WTC11 (cell line): ENCODE measurements around the gene RGS6. TPM values are rescaled to one million over a fixed set of nuclear protein-coding genes. Genes with fewer than 3 reads are reported as not detected.

Experiments used
- ATAC-seq: fragments of 200-7000 bp; cut with Tn5 transposase; 2 replicates; pipeline ENCODE4 v1.10.0; 2021; ENCODE audit warnings: mild to moderate bottlenecking, moderate library complexity
- CTCF ChIA-PET: fragments of 300-600 bp; sonication (Branson Sonifier 250); formaldehyde crosslinking; loops from one replicate; lab custom pipeline; 2021; ENCODE audit warnings: antibody characterized with exemption; lab: Charles Lee
- POLR2A ChIA-PET: fragments of 350-600 bp; sonication (Branson Sonifier 250); formaldehyde crosslinking; loops from one replicate; lab custom pipeline; 2021; ENCODE audit warnings: antibody characterized with exemption; lab: Charles Lee
- DNase-seq: peaks from one replicate; pipeline ENCODE4 v3.0.0; 2021; ENCODE audit warnings: low spot score
- H3K27ac Mint-ChIP-seq: 2 replicates; pipeline ENCODE4 v1.8.0; 2021; ENCODE audit warnings: mixed read lengths
- H3K27me3 Mint-ChIP-seq: 2 replicates; pipeline ENCODE4 v1.8.0; 2021; ENCODE audit warnings: low read depth, mild to moderate bottlenecking, moderate library complexity, mixed read lengths
- H3K36me3 Mint-ChIP-seq: 2 replicates; pipeline ENCODE4 v1.8.0; 2021; ENCODE audit warnings: mixed read lengths
- H3K4me1 Mint-ChIP-seq: 2 replicates; pipeline ENCODE4 v1.8.0; 2022; ENCODE audit warnings: mixed read lengths
- H3K4me3 Mint-ChIP-seq: 2 replicates; pipeline ENCODE4 v1.8.0; 2021; ENCODE audit warnings: mild to moderate bottlenecking, moderate library complexity, mixed read lengths
- H3K9me3 Mint-ChIP-seq: 2 replicates; pipeline ENCODE4 v1.8.0; 2021; ENCODE audit warnings: mixed read lengths
- ATF1 ChIP-seq: sonication (generic); formaldehyde crosslinking; IDR thresholded peaks from 2 replicates; pipeline ENCODE4 v1.8.1; 2023; ENCODE audit warnings: mild to moderate bottlenecking, moderate library complexity, missing genetic modification reagents
- CBFB ChIP-seq: sonication (generic); formaldehyde crosslinking; IDR thresholded peaks from 2 replicates; pipeline ENCODE4 v1.8.1; 2022; ENCODE audit warnings: mild to moderate bottlenecking, low read depth, missing genetic modification reagents
- ESRRA ChIP-seq: sonication (generic); formaldehyde crosslinking; IDR thresholded peaks from 2 replicates; pipeline ENCODE4 v1.8.1; 2022; ENCODE audit warnings: mild to moderate bottlenecking, missing genetic modification reagents, borderline replicate concordance
- NR1H2 ChIP-seq: sonication (generic); formaldehyde crosslinking; IDR thresholded peaks from 2 replicates; pipeline ENCODE4 v1.9.0; 2021; ENCODE audit warnings: mild to moderate bottlenecking, moderate library complexity, missing genetic modification reagents
- NR3C1 ChIP-seq: sonication (generic); formaldehyde crosslinking; conservative IDR thresholded peaks from 2 replicates; pipeline ENCODE4 v1.8.1; 2023; ENCODE audit warnings: low read depth, mild to moderate bottlenecking, missing genetic modification reagents
- SMAD3 ChIP-seq: sonication (generic); formaldehyde crosslinking; IDR thresholded peaks from 2 replicates; pipeline ENCODE4 v1.8.0; 2022; ENCODE audit warnings: missing genetic modification reagents, mild to moderate bottlenecking, borderline replicate concordance
- SMAD4 ChIP-seq: sonication (generic); formaldehyde crosslinking; IDR thresholded peaks from 2 replicates; pipeline ENCODE4 v1.8.0; 2022; ENCODE audit warnings: mild to moderate bottlenecking, missing genetic modification reagents
- SP1 ChIP-seq: sonication (generic); formaldehyde crosslinking; conservative IDR thresholded peaks from 2 replicates; pipeline ENCODE4 v1.8.1; 2022; ENCODE audit warnings: missing genetic modification reagents
- TEAD1 ChIP-seq: sonication (generic); formaldehyde crosslinking; IDR thresholded peaks from 2 replicates; pipeline ENCODE4 v1.8.0; 2022; ENCODE audit warnings: mild to moderate bottlenecking, missing genetic modification reagents
- ZNF219 ChIP-seq: sonication (generic); formaldehyde crosslinking; IDR thresholded peaks from 2 replicates; pipeline ENCODE4 v1.8.0; 2023; ENCODE audit warnings: missing genetic modification reagents, mild to moderate bottlenecking, borderline replicate concordance
- total RNA-seq: library from RNA; stranded (reverse); gene quantifications from 3 replicates; pipeline ENCODE4 v1.2.3, GENCODE V29; 2021
- TF ChIP-seq, protein P1 (sequence below): sonication (generic); formaldehyde crosslinking; IDR thresholded peaks from 2 replicates; pipeline ENCODE4 v1.8.1; 2022; ENCODE audit warnings: low read depth, mild to moderate bottlenecking, moderate library complexity, missing genetic modification reagents, borderline replicate concordance
- TF ChIP-seq, protein P2 (sequence below): sonication (generic); formaldehyde crosslinking; IDR thresholded peaks from 2 replicates; pipeline ENCODE4 v1.8.0; 2022; ENCODE audit warnings: mild to moderate bottlenecking, missing genetic modification reagents
- TF ChIP-seq, protein P3 (sequence below): sonication (generic); formaldehyde crosslinking; IDR thresholded peaks from 2 replicates; pipeline ENCODE4 v1.8.0; 2023; ENCODE audit warnings: mild to moderate bottlenecking, missing genetic modification reagents
- TF ChIP-seq, protein P4 (sequence below): sonication (generic); formaldehyde crosslinking; IDR thresholded peaks from 2 replicates; pipeline ENCODE4 v1.8.1; 2022; ENCODE audit warnings: low read depth, missing genetic modification reagents, borderline replicate concordance
- TF ChIP-seq, protein P5 (sequence below): sonication (generic); formaldehyde crosslinking; IDR thresholded peaks from 2 replicates; pipeline ENCODE4 v1.8.0; 2022; ENCODE audit warnings: mild to moderate bottlenecking, missing genetic modification reagents
- TF ChIP-seq, protein P6 (sequence below): sonication (generic); formaldehyde crosslinking; IDR thresholded peaks from 2 replicates; pipeline ENCODE4 v1.8.1; 2023; ENCODE audit warnings: mild to moderate bottlenecking, missing genetic modification reagents, moderate library complexity

The RGS6 gene
- total RNA-seq, 1 experiment from 2014 or later = 1.0 TPM

DNA sequence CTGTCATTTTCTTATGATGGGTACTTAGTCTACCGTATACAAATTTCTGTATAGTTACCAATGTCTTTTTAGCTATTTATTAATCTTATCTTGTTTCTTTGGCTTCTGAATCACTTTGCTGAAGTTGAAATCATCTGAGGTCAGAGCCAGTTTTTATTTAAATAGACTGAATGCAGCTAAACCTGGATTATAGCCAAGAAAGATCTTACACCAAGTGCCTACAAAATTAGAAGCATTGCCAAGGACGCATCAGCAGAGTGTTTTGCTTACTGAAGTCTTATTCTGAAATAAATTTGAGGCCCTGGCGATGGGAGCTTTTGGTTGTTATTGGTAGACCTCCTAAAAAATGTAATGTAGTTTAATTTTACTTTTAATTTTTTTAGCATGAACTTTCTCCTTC lies 128.2 kb downstream of the RGS6 start (continued):
- TF ChIP-seq, protein P1, sequence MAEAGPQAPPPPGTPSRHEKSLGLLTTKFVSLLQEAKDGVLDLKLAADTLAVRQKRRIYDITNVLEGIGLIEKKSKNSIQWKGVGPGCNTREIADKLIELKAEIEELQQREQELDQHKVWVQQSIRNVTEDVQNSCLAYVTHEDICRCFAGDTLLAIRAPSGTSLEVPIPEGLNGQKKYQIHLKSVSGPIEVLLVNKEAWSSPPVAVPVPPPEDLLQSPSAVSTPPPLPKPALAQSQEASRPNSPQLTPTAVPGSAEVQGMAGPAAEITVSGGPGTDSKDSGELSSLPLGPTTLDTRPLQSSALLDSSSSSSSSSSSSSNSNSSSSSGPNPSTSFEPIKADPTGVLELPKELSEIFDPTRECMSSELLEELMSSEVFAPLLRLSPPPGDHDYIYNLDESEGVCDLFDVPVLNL (CRISPR knock-in tag) = no peak
- no peak for TF ChIP-seq SMAD4 (CRISPR knock-in tag)
- TF ChIP-seq, protein P2, sequence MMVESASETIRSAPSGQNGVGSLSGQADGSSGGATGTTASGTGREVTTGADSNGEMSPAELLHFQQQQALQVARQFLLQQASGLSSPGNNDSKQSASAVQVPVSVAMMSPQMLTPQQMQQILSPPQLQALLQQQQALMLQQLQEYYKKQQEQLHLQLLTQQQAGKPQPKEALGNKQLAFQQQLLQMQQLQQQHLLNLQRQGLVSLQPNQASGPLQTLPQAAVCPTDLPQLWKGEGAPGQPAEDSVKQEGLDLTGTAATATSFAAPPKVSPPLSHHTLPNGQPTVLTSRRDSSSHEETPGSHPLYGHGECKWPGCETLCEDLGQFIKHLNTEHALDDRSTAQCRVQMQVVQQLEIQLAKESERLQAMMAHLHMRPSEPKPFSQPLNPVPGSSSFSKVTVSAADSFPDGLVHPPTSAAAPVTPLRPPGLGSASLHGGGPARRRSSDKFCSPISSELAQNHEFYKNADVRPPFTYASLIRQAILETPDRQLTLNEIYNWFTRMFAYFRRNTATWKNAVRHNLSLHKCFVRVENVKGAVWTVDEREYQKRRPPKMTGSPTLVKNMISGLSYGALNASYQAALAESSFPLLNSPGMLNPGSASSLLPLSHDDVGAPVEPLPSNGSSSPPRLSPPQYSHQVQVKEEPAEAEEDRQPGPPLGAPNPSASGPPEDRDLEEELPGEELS (CRISPR knock-in tag) = no peak
- TF ChIP-seq, all 79 proteins: peak for 0

DNA sequence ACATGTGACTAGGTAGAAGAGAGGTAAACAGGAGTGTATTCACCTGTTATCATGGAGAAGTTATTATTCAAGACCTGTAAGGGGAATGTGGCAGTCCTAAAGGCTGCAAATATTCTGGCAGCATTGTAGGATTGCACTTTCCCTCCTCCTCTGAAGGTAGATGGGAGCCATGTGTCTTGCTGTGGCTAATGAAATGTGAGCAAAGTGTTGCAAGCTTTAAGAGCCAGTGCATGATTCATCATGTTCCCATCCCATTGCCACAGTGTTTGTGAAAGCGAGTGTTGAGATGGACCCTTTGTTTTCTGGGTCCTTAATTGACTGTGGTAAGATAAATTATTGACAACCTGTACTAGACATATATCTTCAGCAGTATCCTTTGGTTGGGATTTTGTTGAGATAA lies 128.7 kb downstream of the RGS6 start:
- CTCF ChIA-PET = interaction anchor here (0.8 to 1.0 kb wide), 2 partner anchors 9 to 43 kb away, joined by 3 to 4 read pairs; no protein-coding TSS in a partner anchor
- H3K27me3 Mint-ChIP-seq = no peaks in the 10 kb centered on the region; the same call in 1 of the 2 replicates
- no peaks in the 10 kb centered on the region for H3K4me1 Mint-ChIP-seq
- no peak for ATAC-seq
- no peaks in the 10 kb centered on the region for H3K36me3 Mint-ChIP-seq
- POLR2A ChIA-PET = no interaction called here
- H3K27ac Mint-ChIP-seq = no peak overlapping the region
- no peak overlapping the region for H3K4me3 Mint-ChIP-seq
- no peaks in the 10 kb centered on the region for H3K9me3 Mint-ChIP-seq
- no peak for DNase-seq
- TF ChIP-seq, protein P3, sequence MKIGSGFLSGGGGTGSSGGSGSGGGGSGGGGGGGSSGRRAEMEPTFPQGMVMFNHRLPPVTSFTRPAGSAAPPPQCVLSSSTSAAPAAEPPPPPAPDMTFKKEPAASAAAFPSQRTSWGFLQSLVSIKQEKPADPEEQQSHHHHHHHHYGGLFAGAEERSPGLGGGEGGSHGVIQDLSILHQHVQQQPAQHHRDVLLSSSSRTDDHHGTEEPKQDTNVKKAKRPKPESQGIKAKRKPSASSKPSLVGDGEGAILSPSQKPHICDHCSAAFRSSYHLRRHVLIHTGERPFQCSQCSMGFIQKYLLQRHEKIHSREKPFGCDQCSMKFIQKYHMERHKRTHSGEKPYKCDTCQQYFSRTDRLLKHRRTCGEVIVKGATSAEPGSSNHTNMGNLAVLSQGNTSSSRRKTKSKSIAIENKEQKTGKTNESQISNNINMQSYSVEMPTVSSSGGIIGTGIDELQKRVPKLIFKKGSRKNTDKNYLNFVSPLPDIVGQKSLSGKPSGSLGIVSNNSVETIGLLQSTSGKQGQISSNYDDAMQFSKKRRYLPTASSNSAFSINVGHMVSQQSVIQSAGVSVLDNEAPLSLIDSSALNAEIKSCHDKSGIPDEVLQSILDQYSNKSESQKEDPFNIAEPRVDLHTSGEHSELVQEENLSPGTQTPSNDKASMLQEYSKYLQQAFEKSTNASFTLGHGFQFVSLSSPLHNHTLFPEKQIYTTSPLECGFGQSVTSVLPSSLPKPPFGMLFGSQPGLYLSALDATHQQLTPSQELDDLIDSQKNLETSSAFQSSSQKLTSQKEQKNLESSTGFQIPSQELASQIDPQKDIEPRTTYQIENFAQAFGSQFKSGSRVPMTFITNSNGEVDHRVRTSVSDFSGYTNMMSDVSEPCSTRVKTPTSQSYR (CRISPR knock-in tag) = no peak
- TF ChIP-seq, protein P4, sequence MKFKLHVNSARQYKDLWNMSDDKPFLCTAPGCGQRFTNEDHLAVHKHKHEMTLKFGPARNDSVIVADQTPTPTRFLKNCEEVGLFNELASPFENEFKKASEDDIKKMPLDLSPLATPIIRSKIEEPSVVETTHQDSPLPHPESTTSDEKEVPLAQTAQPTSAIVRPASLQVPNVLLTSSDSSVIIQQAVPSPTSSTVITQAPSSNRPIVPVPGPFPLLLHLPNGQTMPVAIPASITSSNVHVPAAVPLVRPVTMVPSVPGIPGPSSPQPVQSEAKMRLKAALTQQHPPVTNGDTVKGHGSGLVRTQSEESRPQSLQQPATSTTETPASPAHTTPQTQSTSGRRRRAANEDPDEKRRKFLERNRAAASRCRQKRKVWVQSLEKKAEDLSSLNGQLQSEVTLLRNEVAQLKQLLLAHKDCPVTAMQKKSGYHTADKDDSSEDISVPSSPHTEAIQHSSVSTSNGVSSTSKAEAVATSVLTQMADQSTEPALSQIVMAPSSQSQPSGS = no peak
- no peak for TF ChIP-seq TEAD1 (CRISPR knock-in tag)
- TF ChIP-seq, protein P5, sequence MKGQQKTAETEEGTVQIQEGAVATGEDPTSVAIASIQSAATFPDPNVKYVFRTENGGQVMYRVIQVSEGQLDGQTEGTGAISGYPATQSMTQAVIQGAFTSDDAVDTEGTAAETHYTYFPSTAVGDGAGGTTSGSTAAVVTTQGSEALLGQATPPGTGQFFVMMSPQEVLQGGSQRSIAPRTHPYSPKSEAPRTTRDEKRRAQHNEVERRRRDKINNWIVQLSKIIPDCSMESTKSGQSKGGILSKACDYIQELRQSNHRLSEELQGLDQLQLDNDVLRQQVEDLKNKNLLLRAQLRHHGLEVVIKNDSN (CRISPR knock-in tag) = no peak
- no peak for TF ChIP-seq ESRRA
- no peak for TF ChIP-seq ATF1 (CRISPR knock-in tag)
- no peak for TF ChIP-seq ZNF219 (CRISPR knock-in tag)
- TF ChIP-seq, all 79 proteins: peak for 0

DNA sequence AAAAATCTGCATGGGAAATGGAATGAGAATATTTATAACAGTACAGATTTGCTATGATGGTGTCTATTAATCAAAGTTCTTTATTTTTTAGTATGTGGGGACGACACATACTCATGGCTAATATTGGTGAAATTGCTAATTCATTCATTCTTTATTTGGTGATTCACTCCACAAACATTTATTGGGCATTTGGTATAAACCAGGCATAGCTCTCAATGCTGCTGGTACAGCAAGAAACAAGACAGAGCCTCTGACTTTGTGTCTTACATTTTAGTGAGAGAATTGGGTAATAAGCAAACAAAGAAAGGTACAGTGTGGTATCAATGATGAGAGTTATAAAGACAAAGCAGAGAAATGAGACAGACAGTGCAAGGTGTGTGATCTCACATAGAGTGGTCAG lies 129.5 kb downstream of the RGS6 start:
- no peaks in the 10 kb centered on the region; the same call in 1 of the 2 replicates for H3K27me3 Mint-ChIP-seq
- TF ChIP-seq SP1 = no peak
- TF ChIP-seq NR3C1 = no peak
- no peak for TF ChIP-seq NR1H2 (CRISPR knock-in tag)
- no peak for TF ChIP-seq CBFB (CRISPR knock-in tag)
- TF ChIP-seq, protein P6, sequence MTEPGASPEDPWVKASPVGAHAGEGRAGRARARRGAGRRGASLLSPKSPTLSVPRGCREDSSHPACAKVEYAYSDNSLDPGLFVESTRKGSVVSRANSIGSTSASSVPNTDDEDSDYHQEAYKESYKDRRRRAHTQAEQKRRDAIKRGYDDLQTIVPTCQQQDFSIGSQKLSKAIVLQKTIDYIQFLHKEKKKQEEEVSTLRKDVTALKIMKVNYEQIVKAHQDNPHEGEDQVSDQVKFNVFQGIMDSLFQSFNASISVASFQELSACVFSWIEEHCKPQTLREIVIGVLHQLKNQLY (CRISPR knock-in tag) = no peak
- TF ChIP-seq SMAD3 (CRISPR knock-in tag) = no peak
- CTCF ChIA-PET = no interaction called here
- no peak for DNase-seq
- H3K9me3 Mint-ChIP-seq = no peaks in the 10 kb centered on the region
- POLR2A ChIA-PET = no interaction called here
- H3K36me3 Mint-ChIP-seq = no peaks in the 10 kb centered on the region
- no peaks in the 10 kb centered on the region for H3K4me1 Mint-ChIP-seq
- no peak overlapping the region for H3K27ac Mint-ChIP-seq
- no peak overlapping the region for H3K4me3 Mint-ChIP-seq
- ATAC-seq = no peak
